DND-41 (cell line): Measurements from ENCODE around the gene MOV10L1.

ENCODE experiments used
- ATAC-seq: fragments of 200-7000 bp; cut with Tn5 transposase; 3 replicates; pipeline ENCODE4 v1.9.1; 2021; ENCODE audit warnings: low read depth; ENCODE audit not compliant: insufficient read depth
- DNase-seq: peaks from one replicate; pipeline ENCODE4 v3.0.0-alpha.2; 2020
- H2AFZ ChIP-seq: 2 replicates; pipeline ENCODE4 v1.6.0; 2012; ENCODE audit warnings: low read depth, low read length
- H3K27ac ChIP-seq: 2 replicates; pipeline ENCODE4 v1.5.1; 2012; ENCODE audit warnings: low read length, inconsistent platforms
- H3K27me3 ChIP-seq: fragments of 200-600 bp; sonication (generic); 2 replicates; pipeline ENCODE4 v1.6.0; 2012; ENCODE audit warnings: low read length, mild to moderate bottlenecking, inconsistent platforms; ENCODE audit not compliant: insufficient read depth, poor library complexity
- H3K36me3 ChIP-seq: 2 replicates; pipeline ENCODE4 v1.5.1; 2012; ENCODE audit warnings: low read length, inconsistent platforms; ENCODE audit not compliant: insufficient read depth
- H3K4me1 ChIP-seq: 2 replicates; pipeline ENCODE4 v1.5.1; 2012; ENCODE audit warnings: mild to moderate bottlenecking, low read length; ENCODE audit not compliant: insufficient read depth
- H3K4me2 ChIP-seq: 2 replicates; pipeline ENCODE4 v1.6.0; 2012; ENCODE audit warnings: mild to moderate bottlenecking, moderate library complexity, low read length, inconsistent platforms; ENCODE audit not compliant: insufficient read depth
- H3K4me3 ChIP-seq, 2 experiments: fragments of 200-600 bp in 1 of 2; shearing (Covaris generic) in 1 of 2; 2 replicates each; pipeline ENCODE4 v1.5.1; 2012 to 2016; ENCODE audit warnings: inconsistent platforms in 2 of 2, low read length in 2 of 2, mild to moderate bottlenecking in 2 of 2, low read depth in 1 of 2, moderate library complexity in 1 of 2
- H3K79me2 ChIP-seq: 2 replicates; pipeline ENCODE4 v1.6.0; 2012; ENCODE audit warnings: low read length, inconsistent platforms; ENCODE audit not compliant: insufficient read depth
- H3K9ac ChIP-seq: 2 replicates; pipeline ENCODE4 v1.6.0; 2012; ENCODE audit warnings: low read depth, mild to moderate bottlenecking, inconsistent platforms, low read length, moderate library complexity
- H3K9me3 ChIP-seq: 2 replicates; pipeline ENCODE4 v1.5.1; 2012; ENCODE audit warnings: low read length, moderate library complexity, mild to moderate bottlenecking, inconsistent platforms; ENCODE audit not compliant: insufficient read depth, severe bottlenecking
- H4K20me1 ChIP-seq: 2 replicates; pipeline ENCODE4 v1.6.0; 2012; ENCODE audit warnings: low read length; ENCODE audit not compliant: insufficient read depth
- EZH2 ChIP-seq: IDR thresholded peaks from 3 replicates; pipeline ENCODE4 v1.6.1; 2012; ENCODE audit warnings: borderline replicate concordance, low read depth, mild to moderate bottlenecking, moderate library complexity, low read length, inconsistent platforms; ENCODE audit not compliant: severe bottlenecking
- TF ChIP-seq, protein P1 (sequence below): IDR thresholded peaks from 2 replicates; pipeline ENCODE4 v1.5.1; 2012; ENCODE audit warnings: borderline replicate concordance, low read length, moderate library complexity, mild to moderate bottlenecking; ENCODE audit not compliant: poor library complexity, severe bottlenecking; ENCODE audit errors: extremely low read depth

MOV10L1 gene

DNA sequence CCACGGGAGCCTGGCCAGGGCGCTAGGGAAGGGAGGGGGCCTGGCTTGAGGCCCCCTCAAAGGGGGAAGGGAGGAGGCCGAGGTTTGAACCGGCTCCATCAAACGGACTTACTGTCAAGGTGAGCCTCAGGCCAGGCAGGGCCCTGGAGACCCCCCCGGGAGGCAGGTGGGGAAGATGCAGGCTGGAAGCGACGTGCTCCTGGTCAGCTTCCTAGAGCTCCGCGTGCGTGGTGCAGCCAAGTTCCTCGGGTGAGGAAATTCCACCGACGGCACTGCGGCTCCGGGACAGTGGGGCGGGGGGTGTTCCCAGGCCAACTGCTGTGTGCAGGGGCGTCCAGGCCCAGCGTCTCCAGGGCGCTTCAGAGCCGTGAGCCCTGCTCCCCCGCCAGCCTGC, 88.7 kb downstream of the MOV10L1 start:
- DNase-seq (no peak), ATAC-seq (no peak)
- H3K9me3 ChIP-seq = no peaks in the 10 kb centered on the region
- no peak overlapping the region for H3K4me2 ChIP-seq
- no peaks in the 10 kb centered on the region for H4K20me1 ChIP-seq
- H3K4me1 ChIP-seq = no peaks in the 10 kb centered on the region
- H3K36me3 ChIP-seq = no peaks in the 10 kb centered on the region
- no peak overlapping the region for H3K9ac ChIP-seq
- H2AFZ ChIP-seq = no peak overlapping the region
- no peak overlapping the region for H3K27ac ChIP-seq
- peaks cover 5% of the 10 kb centered on the region for H3K27me3 ChIP-seq
- TF ChIP-seq, protein P1, sequence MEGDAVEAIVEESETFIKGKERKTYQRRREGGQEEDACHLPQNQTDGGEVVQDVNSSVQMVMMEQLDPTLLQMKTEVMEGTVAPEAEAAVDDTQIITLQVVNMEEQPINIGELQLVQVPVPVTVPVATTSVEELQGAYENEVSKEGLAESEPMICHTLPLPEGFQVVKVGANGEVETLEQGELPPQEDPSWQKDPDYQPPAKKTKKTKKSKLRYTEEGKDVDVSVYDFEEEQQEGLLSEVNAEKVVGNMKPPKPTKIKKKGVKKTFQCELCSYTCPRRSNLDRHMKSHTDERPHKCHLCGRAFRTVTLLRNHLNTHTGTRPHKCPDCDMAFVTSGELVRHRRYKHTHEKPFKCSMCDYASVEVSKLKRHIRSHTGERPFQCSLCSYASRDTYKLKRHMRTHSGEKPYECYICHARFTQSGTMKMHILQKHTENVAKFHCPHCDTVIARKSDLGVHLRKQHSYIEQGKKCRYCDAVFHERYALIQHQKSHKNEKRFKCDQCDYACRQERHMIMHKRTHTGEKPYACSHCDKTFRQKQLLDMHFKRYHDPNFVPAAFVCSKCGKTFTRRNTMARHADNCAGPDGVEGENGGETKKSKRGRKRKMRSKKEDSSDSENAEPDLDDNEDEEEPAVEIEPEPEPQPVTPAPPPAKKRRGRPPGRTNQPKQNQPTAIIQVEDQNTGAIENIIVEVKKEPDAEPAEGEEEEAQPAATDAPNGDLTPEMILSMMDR = no peak
- no peak for TF ChIP-seq EZH2
- H3K4me3 ChIP-seq = no peak overlapping the region
- H3K79me2 ChIP-seq = no peaks in the 10 kb centered on the region

DNA sequence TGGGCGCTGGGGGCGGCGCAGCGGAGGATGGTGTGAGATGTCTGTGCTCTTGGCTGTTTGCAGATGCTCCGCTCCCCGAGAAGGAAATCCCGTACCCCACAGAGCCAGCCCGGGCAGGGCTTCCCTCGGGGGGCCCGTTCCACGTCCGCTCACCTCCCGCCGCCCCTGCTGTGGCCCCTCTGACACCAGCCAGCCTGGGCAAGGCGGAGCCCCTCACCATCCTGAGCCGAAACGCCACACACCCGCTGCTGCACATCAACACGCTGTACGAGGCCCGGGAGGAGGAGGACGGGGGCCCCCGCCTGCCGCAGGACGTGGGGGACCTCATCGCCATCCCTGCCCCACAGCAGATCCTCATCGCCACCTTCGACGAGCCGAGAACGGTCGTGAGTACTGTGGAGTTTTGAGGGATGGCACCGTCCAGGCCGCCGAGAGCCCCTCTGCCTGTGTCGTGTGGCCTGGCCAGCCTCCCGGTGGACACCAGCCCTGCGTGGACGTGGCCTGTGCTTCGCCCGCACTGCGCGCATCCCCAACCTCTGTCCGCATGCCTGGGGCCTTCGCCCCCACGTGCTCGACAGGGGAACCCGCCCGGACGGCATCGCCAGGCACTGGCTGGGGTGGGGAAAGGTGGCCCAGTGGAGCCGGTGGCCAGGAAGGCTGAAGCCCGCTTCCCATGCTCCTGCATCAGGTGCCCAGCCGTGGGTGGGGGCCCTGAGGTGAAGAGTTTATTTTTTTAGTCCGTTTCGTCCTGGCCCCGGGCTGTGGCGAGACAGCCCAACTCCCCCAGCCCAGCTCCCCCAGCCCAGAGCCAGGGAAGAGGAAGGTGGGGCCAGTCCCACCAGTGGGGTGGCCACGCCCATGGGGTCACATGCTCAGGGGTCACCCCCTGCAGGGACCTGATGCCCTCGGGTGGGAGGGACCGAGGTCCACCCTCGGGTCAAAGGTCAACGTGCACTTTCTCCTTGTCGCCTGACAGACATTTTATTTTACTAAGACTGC, 89.4 kb downstream of the MOV10L1 start:
- Histone ChIP-seq H3K9ac (no peak overlapping the region), H3K79me2 (no peaks in the 10 kb centered on the region), H2AFZ (no peak overlapping the region), H3K27me3 (no peaks in the 10 kb centered on the region), H3K4me2 (no peak overlapping the region), H3K4me1 (no peaks in the 10 kb centered on the region), H3K4me3 (no peak overlapping the region), H4K20me1 (no peaks in the 10 kb centered on the region), H3K36me3 (no peaks in the 10 kb centered on the region), H3K9me3 (no peaks in the 10 kb centered on the region), H3K27ac (no peak overlapping the region)
- DNase-seq (no peak), ATAC-seq (no peak)
- TF ChIP-seq EZH2 = no peak
- TF ChIP-seq, protein P1 = no peak

DNA sequence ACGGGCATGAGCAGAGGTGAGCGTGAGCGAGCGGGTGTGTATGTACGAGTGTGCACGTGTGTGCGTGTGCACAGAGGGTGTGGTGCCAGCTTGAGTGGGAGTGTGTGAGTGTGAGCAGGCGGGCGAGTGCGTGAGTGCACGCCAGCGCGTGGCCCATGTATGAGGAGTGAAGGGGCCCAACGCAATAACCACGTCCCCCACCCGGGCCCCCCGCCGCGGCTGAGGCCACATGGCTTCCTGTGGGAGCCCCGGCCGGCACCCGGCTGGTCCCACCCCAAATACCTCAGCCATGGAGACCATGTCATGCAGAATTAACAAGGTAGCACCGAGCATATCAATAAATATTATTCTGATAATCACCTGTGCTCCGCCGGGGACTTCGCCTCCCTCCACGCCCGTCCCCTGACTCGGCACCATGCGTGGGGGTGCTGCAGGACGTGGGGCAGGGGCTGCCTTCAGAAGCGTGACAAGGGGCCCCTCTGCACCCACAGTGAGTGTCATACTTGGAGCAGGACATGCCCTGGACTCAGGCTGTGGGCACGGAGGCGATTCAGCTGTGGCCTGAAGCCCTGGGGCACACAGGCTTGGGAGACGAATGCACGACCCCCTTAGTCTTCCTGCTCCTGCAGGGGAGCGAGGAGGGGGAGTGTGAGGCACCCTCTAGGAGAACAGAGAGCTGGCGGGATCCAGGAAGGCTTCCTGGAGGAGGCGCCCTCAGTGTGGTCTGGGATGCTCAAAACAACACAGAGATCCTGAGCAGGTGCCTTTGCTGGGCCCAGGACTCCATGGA, 90.3 kb downstream of the MOV10L1 start:
- no peak overlapping the region for H2AFZ ChIP-seq
- H3K9me3 ChIP-seq = no peaks in the 10 kb centered on the region
- H3K4me2 ChIP-seq = no peak overlapping the region
- no peaks in the 10 kb centered on the region for H3K27me3 ChIP-seq
- no peak for TF ChIP-seq EZH2
- TF ChIP-seq, protein P1 = no peak
- ATAC-seq (no peak), DNase-seq (no peak)
- no peaks in the 10 kb centered on the region for H3K79me2 ChIP-seq
- no peak overlapping the region for H3K4me3 ChIP-seq
- no peaks in the 10 kb centered on the region for H4K20me1 ChIP-seq
- H3K9ac ChIP-seq = no peak overlapping the region
- no peaks in the 10 kb centered on the region for H3K36me3 ChIP-seq
- H3K27ac ChIP-seq = no peak overlapping the region
- peaks cover 2% of the 10 kb centered on the region for H3K4me1 ChIP-seq
